Keratinocyte (primary cell): ENCODE data around the gene ARL15.

ENCODE experiments used
- EZH2 ChIP-seq: IDR thresholded peaks from one replicate; pipeline ENCODE4 v1.6.1; 2012; ENCODE audit warnings: inconsistent platforms, mild to moderate bottlenecking, low read length, moderate library complexity
- TF ChIP-seq, protein P1 (sequence below), 3 experiments: IDR thresholded peaks in 1 of 3; conservative IDR thresholded peaks in 1 of 3; optimal IDR thresholded peaks in 1 of 3; 2 replicates in 2 of 3; 3 replicates in 1 of 3; pipeline versions ENCODE3 to v1.5.1; 2011; ENCODE audit warnings: low read length in 3 of 3, mild to moderate bottlenecking in 3 of 3, moderate library complexity in 2 of 3, control low read depth in 1 of 3, inconsistent platforms in 1 of 3; ENCODE audit not compliant: insufficient read depth in 2 of 3; ENCODE audit errors: extremely low read depth in 1 of 3

DNA sequence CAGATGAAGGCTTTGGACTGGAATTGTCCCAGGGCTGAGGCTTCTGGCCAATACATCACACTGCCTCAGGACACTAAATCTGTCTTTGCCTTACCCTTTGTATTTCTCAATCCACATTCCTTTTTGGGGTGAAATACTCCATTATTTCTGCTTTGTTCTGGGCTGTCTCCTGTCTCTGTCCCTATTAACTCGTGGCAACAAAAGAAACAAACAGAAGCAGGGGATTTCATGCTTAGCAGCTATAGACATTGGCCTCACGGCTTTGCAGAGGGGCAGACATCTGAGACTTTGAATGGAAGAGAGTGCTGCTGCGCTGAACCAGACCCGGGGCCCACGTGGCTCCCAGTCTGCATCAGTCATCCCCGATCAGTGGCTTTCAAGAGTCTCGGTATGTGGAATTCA, 129.7 kb downstream of the ARL15 start:
- TF ChIP-seq, protein P1, sequence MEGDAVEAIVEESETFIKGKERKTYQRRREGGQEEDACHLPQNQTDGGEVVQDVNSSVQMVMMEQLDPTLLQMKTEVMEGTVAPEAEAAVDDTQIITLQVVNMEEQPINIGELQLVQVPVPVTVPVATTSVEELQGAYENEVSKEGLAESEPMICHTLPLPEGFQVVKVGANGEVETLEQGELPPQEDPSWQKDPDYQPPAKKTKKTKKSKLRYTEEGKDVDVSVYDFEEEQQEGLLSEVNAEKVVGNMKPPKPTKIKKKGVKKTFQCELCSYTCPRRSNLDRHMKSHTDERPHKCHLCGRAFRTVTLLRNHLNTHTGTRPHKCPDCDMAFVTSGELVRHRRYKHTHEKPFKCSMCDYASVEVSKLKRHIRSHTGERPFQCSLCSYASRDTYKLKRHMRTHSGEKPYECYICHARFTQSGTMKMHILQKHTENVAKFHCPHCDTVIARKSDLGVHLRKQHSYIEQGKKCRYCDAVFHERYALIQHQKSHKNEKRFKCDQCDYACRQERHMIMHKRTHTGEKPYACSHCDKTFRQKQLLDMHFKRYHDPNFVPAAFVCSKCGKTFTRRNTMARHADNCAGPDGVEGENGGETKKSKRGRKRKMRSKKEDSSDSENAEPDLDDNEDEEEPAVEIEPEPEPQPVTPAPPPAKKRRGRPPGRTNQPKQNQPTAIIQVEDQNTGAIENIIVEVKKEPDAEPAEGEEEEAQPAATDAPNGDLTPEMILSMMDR (optimal IDR thresholded peaks at IDR 0.05 in 1 of 3, IDR thresholded peaks at IDR 0.05 in 1 of 3, conservative IDR thresholded peaks at IDR 0.05 in 1 of 3; ENCODE audit: extremely low read depth in 1 of 3, insufficient read depth in 2 of 3, low read length in 3 of 3), result no peak
- no peak for TF ChIP-seq EZH2
